ENCODE results near the gene PSMD7.

PSMD7 gene

DNA sequence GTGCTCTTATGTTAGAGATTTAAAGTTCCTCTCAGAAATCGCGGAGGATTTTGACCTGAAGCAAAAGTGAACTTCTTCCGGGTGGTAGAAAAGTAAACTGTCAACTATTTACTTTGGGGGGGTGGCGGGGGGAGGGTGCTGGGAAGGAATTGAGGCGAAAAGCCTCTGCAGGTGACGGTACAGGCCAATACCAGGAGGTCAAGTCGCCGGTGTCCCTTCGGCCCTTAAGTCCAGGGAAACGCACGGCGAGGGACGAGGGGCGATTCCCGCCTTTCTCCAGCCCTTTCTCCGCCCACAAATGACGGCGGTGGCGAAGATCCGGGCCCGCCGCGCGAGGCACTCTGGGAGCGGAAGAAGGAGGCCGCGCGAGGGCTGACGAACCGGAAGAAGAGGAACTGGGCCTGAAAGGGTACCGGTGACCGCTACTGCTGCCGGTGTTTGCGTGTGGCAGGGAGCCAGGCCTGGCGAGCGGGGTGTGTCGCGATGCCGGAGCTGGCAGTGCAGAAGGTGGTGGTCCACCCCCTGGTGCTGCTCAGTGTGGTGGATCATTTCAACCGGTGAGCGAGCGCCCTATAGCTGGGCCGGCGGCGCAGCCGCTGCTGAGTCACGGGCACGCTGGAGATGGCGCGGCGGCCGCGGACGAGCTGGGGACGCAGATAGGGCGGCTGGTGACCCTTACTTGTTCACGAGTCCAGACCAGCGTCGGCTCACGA is at the start of gene PSMD7:
Gene PSMD7 (plus strand): TSS at position 383 of the 713 bp plus-strand sequence. CDS start 101 bp downstream, at position 484.
- peak within 1 kb of the TSS; percentile 91 to 99 for H3K4me3 Mint-ChIP-seq
- H3K27ac Mint-ChIP-seq: peak within 1 kb of the TSS; percentile 97
- H3K9me3 Mint-ChIP-seq: peaks cover 5 to 6% of the 10 kb centered on the region in 2 donors
- H3K36me3 Mint-ChIP-seq: peaks cover 24 to 27% of the 10 kb centered on the region in 2 donors
- ATAC-seq (replicated peaks): peak; percentile 95 to 96
- no peaks in the 10 kb centered on the region for H3K27me3 Mint-ChIP-seq
- DNase-seq: peak; percentile 89
- peaks cover 9 to 33% of the 10 kb centered on the region in 2 donors for H3K4me1 Mint-ChIP-seq

GRCh38 chr16:74249254-74249653 is 47.4 kb upstream of the PSMD7 start:
- Mint-ChIP-seq H3K36me3 (no peaks in the 10 kb centered on the region), H3K9me3 (no peaks in the 10 kb centered on the region)

GRCh38 chr16:74249846-74250245 is 46.8 kb upstream of the PSMD7 start:
- Mint-ChIP-seq H3K36me3 (no peaks in the 10 kb centered on the region), H3K27me3 (peaks cover 24 to 28% of the 10 kb centered on the region in 2 donors), H3K9me3 (no peaks in the 10 kb centered on the region), H3K4me1 (no peaks in the 10 kb centered on the region), H3K4me3 (no peak overlapping the region), H3K27ac (no peak overlapping the region)
- ATAC-seq (replicated peaks) (no peak), DNase-seq (no peak)

More at GRCh38 chr16:74249254-74249653, 47.4 kb upstream of the PSMD7 start:
- H3K4me1 Mint-ChIP-seq: no peaks in the 10 kb centered on the region
- DNase-seq (no peak), ATAC-seq (replicated peaks) (no peak)
- no peak overlapping the region for H3K4me3 Mint-ChIP-seq
- peaks cover 24 to 28% of the 10 kb centered on the region in 2 donors for H3K27me3 Mint-ChIP-seq
- H3K27ac Mint-ChIP-seq: no peak overlapping the region

DNA sequence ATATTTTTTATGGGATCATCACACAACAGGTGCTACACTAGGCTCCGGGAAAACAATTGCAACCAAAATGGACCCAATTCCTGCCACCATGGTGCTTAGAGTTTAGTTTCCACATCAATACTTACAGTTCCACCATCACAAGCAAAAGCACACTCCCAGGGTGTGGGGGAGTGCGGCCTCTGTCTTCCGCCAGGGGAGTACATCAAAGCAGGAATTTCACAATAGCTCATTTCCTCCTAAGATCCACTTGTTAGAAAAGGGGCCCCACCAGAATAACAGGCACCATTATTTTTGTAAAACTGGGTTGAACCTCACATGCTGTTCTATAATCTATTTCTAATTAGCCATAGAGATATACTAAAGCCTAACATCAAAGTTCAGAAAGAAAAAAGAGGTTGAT is 44.3 kb upstream of the PSMD7 start:
- Mint-ChIP-seq H3K4me3 (no peak overlapping the region), H3K27me3 (peaks cover 17 to 28% of the 10 kb centered on the region in 2 donors), H3K9me3 (peaks cover 0 to under 1% of the 10 kb centered on the region in 2 donors), H3K4me1 (peaks cover 4 to 11% of the 10 kb centered on the region in 2 donors), H3K27ac (no peak overlapping the region), H3K36me3 (no peaks in the 10 kb centered on the region)
- ATAC-seq (replicated peaks) (no peak), DNase-seq (no peak)

- H3K4me3 Mint-ChIP-seq: no peak overlapping the region
- H3K9me3 Mint-ChIP-seq: peaks cover 0 to 2% of the 10 kb centered on the region in 2 donors
- no peaks in the 10 kb centered on the region for H3K36me3 Mint-ChIP-seq
- ATAC-seq (replicated peaks) (no peak), DNase-seq (no peak)
- H3K27ac Mint-ChIP-seq: no peak overlapping the region
- H3K27me3 Mint-ChIP-seq: peaks cover 12 to 22% of the 10 kb centered on the region in 2 donors
- peaks cover 5 to 13% of the 10 kb centered on the region in 2 donors for H3K4me1 Mint-ChIP-seq
Observed at GRCh38 chr16:74253161-74253938, 43.3 kb upstream of the PSMD7 start.

- H3K36me3 Mint-ChIP-seq: no peaks in the 10 kb centered on the region
- peaks cover 0 to 2% of the 10 kb centered on the region in 2 donors for H3K9me3 Mint-ChIP-seq
- peak; percentile 31 for DNase-seq
- peaks cover 5 to 13% of the 10 kb centered on the region in 2 donors for H3K4me1 Mint-ChIP-seq
- H3K27ac Mint-ChIP-seq: peak overlapping the region; percentile 76
- peak overlapping the region in 1 of 2 donors; percentile 28 for H3K4me3 Mint-ChIP-seq
- ATAC-seq (replicated peaks): peak; percentile 95 to 96
- peaks cover 0 to 17% of the 10 kb centered on the region in 2 donors for H3K27me3 Mint-ChIP-seq
Observed at GRCh38 chr16:74257061-74257460, 39.6 kb upstream of the PSMD7 start.

- H3K4me3 Mint-ChIP-seq: no peak overlapping the region
- H3K36me3 Mint-ChIP-seq: no peaks in the 10 kb centered on the region
- ATAC-seq (replicated peaks): no peak
- peaks cover 0 to 2% of the 10 kb centered on the region in 2 donors for H3K9me3 Mint-ChIP-seq
- no peak for DNase-seq
- H3K27me3 Mint-ChIP-seq: peaks cover 0 to 12% of the 10 kb centered on the region in 2 donors
- peaks cover 5 to 13% of the 10 kb centered on the region in 2 donors for H3K4me1 Mint-ChIP-seq
- H3K27ac Mint-ChIP-seq: no peak overlapping the region
Observed at GRCh38 chr16:74261068-74261467, 35.5 kb upstream of the PSMD7 start.

- Mint-ChIP-seq H3K27me3 (peaks cover 3 to 6% of the 10 kb centered on the region in 2 donors), H3K9me3 (no peaks in the 10 kb centered on the region), H3K4me3 (no peak overlapping the region), H3K27ac (no peak overlapping the region), H3K36me3 (no peaks in the 10 kb centered on the region), H3K4me1 (no peaks in the 10 kb centered on the region)
- DNase-seq (no peak), ATAC-seq (replicated peaks) (no peak)
Observed at GRCh38 chr16:74264811-74265210, 31.8 kb upstream of the PSMD7 start.

DNA sequence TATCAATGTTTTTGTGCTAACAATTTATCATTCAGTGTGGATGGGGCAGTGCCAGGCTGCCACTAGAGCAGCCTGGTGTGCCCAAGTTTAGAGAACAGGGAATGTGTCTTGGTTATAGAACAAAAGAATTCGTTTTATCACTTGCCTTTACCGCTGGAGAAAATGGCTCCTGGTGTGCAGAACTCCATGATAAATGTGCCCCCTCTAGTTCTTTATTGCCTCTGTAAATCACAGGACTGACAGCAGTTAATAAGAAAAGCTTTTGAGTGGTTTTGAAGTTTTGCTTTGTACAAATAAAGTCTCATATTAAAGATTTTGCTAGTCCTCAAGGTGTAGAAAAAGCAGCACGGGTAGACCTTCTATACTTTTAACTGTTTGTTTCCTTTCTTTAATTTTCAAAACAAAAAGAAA is 28.2 kb upstream of the PSMD7 start:
- Mint-ChIP-seq H3K27ac (no peak overlapping the region), H3K36me3 (peaks cover 0 to 3% of the 10 kb centered on the region in 2 donors), H3K4me1 (no peaks in the 10 kb centered on the region), H3K9me3 (no peaks in the 10 kb centered on the region), H3K27me3 (peaks cover 0 to 4% of the 10 kb centered on the region in 2 donors), H3K4me3 (no peak overlapping the region)
- no peak for ATAC-seq (replicated peaks)
- no peak for DNase-seq

GRCh38 chr16:74271872-74272271 is 24.7 kb upstream of the PSMD7 start:
- Mint-ChIP-seq H3K27ac (no peak overlapping the region), H3K27me3 (peaks cover 0 to 14% of the 10 kb centered on the region in 2 donors), H3K4me3 (no peak overlapping the region), H3K36me3 (peaks cover 0 to 3% of the 10 kb centered on the region in 2 donors), H3K9me3 (no peaks in the 10 kb centered on the region), H3K4me1 (no peaks in the 10 kb centered on the region)
- DNase-seq: no peak
- ATAC-seq (replicated peaks): no peak

DNA sequence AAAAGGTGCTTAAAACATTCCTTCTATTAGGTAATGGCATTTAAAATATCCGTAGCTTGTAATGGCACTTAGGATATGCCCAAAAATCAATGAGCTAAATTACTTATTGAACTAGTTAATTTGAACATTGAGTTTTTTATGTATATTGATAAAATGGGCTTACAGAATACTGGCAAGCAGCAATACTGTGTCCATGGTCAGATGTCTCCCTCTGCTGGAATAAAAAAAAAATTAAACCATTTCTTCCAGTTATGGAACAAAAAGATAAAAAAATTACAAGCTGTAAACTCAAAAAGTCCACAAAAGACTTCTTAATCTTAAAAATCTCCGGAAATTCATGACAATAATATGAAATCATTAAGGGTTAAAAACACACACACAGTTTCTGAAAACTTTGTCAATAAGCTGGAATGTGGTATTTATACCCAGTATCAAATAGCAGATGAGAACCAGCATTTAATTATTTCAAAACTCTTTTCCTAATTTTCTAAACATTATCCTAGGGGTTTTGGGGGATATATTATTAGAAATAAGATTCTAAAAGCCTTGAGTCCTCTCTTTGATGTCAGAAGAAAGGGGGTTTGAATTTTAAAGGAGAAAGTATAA is 21.5 kb upstream of the PSMD7 start:
- H3K27ac Mint-ChIP-seq: no peak overlapping the region
- H3K9me3 Mint-ChIP-seq: peaks cover 4 to 6% of the 10 kb centered on the region in 2 donors
- H3K4me1 Mint-ChIP-seq: no peaks in the 10 kb centered on the region
- H3K27me3 Mint-ChIP-seq: peaks cover 7 to 18% of the 10 kb centered on the region in 2 donors
- peaks cover 4 to 10% of the 10 kb centered on the region in 2 donors for H3K36me3 Mint-ChIP-seq
- no peak for DNase-seq
- H3K4me3 Mint-ChIP-seq: no peak overlapping the region
- ATAC-seq (replicated peaks): no peak

DNA sequence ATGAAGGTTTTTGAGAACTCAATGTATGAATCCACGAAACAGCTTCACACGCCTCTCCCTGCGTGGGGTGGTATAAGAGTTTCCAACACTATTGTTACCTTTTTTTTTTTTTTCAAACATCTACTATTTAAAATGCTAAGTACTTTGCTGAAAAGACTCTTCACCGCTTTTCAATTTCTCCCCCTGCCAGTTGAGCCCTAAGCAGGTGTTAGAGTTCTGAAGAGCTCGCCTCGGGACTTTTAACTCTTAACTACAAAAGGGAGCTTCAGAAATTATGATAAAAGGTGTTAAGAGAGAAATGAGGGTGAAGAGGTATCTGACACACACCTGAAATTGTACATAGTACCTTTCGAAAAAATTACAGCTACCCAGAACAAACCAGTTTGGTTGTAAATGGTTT is 20.9 kb upstream of the PSMD7 start:
- H3K36me3 Mint-ChIP-seq: peaks cover 6 to 10% of the 10 kb centered on the region in 2 donors
- no peak for ATAC-seq (replicated peaks)
- H3K27ac Mint-ChIP-seq: no peak overlapping the region
- H3K27me3 Mint-ChIP-seq: peaks cover 7 to 18% of the 10 kb centered on the region in 2 donors
- DNase-seq: no peak
- H3K4me3 Mint-ChIP-seq: no peak overlapping the region
- no peaks in the 10 kb centered on the region for H3K4me1 Mint-ChIP-seq
- H3K9me3 Mint-ChIP-seq: peaks cover 4 to 7% of the 10 kb centered on the region in 2 donors

GRCh38 chr16:74277974-74278373 is 18.6 kb upstream of the PSMD7 start:
- Mint-ChIP-seq H3K27me3 (peaks cover 7 to 18% of the 10 kb centered on the region in 2 donors), H3K27ac (no peak overlapping the region), H3K36me3 (peaks cover 6% of the 10 kb centered on the region in 2 donors), H3K4me3 (no peak overlapping the region), H3K9me3 (peaks cover 4 to 7% of the 10 kb centered on the region in 2 donors), H3K4me1 (no peaks in the 10 kb centered on the region)
- ATAC-seq (replicated peaks) (no peak), DNase-seq (no peak)

- Mint-ChIP-seq H3K27me3 (peaks cover 7 to 13% of the 10 kb centered on the region in 2 donors), H3K27ac (no peak overlapping the region), H3K4me3 (no peak overlapping the region), H3K36me3 (peaks cover 6% of the 10 kb centered on the region in 2 donors), H3K4me1 (no peaks in the 10 kb centered on the region), H3K9me3 (peaks cover 4 to 7% of the 10 kb centered on the region in 2 donors)
- DNase-seq (no peak), ATAC-seq (replicated peaks) (no peak)
Observed at GRCh38 chr16:74279266-74279665, 17.3 kb upstream of the PSMD7 start.

Data from stimulated activated naive B cell treated with anti-CD40 and anti-IgM and Interleukin-4, amounts not matched to agents 10 μg/mL and 1 μg/mL and 100 μg/mL, for 72 hours (primary cell).